Colonic mucosa (tissue), 4 donors: ENCODE results near the gene PLEKHH1. TPM values are rescaled to one million over a fixed set of nuclear protein-coding genes. Genes with fewer than 3 reads are reported as not detected.

Experiments
- DNase-seq: peaks from one replicate; pipeline ENCODE4 v3.0.0-alpha.2; 2020
- H3K27ac ChIP-seq: fragments of 200-600 bp; one replicate; pipeline ENCODE4 v1.8.0; 2021
- H3K27me3 ChIP-seq: fragments of 200-600 bp; one replicate; pipeline ENCODE4 v1.8.0; 2021
- H3K36me3 ChIP-seq: fragments of 200-600 bp; one replicate; pipeline ENCODE4 v1.8.0; 2021
- H3K4me1 ChIP-seq: fragments of 200-600 bp; one replicate; pipeline ENCODE4 v1.8.0; 2021; ENCODE audit warnings: mild to moderate bottlenecking
- H3K4me3 ChIP-seq: fragments of 200-600 bp; one replicate; pipeline ENCODE4 v1.8.0; 2021
- H3K9ac ChIP-seq, 2 donors: one replicate each; pipeline ENCODE4 v1.7.0; 2013; ENCODE audit warnings: control low read depth in 2 of 2, low read depth in 2 of 2, low read length in 2 of 2
- H3K9me3 ChIP-seq: fragments of 200-600 bp; one replicate; pipeline ENCODE4 v1.8.0; 2021
- intact Hi-C: fragments of 100-400 bp; cut with DNase I; formaldehyde crosslinking; loops from one replicate; pipeline ENCODE4 v1.14.1; 2022
- total RNA-seq, 2 donors: library from RNA; stranded (reverse); fragmentation: NEBNext Ultra II Directional in 1 of 2; extraction: Animal tissue kit (Norgen Biotek cat#: 25700) in 1 of 2; gene quantifications; one replicate each; pipeline ENCODE4 v1.2.1, GENCODE V29; 2021
- TF ChIP-seq, protein P1 (sequence below): fragments of 200-600 bp; IDR thresholded peaks from one replicate; pipeline ENCODE4 v1.8.0; 2022; ENCODE audit warnings: antibody characterized with exemption, mild to moderate bottlenecking
- donor health status: healthy.
- donor health status: DM: no; HTN: no; CAD: no.
- donor health status: DM: no; HTN: no; CAD: no.

The PLEKHH1 gene
- total RNA-seq, 2 donors from 2014 or later: 47.1 to 63.1 TPM

DNA sequence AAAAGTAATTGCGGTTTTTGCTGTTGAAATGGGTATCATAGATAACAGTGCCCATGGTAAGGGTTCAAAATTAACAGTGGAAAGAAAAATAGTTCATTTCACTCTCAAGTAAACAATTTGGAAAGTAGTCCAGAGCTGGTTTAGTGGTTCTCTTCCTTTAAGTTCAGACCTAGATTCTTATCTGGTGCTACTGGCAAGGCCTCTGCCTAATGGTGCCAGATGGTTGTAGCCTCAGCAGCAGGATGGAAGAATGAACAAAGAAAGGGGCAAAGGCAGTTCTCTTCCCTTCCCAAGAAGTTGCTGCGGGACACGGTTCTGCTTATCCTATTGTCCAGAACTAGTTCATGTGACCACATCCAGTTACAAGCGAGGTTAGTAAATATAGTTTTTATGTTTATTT lies 97.1 kb downstream of the PLEKHH1 start:
- Histone ChIP-seq H3K4me3 (no peak overlapping the region), H3K27ac (no peak overlapping the region), H3K9ac (no peak overlapping the region), H3K9me3 (no peaks in the 10 kb centered on the region), H3K27me3 (no peaks in the 10 kb centered on the region), H3K36me3 (no peaks in the 10 kb centered on the region), H3K4me1 (no peaks in the 10 kb centered on the region)
- no peak for DNase-seq
- intact Hi-C loops: no loop called here
- TF ChIP-seq, protein P1, sequence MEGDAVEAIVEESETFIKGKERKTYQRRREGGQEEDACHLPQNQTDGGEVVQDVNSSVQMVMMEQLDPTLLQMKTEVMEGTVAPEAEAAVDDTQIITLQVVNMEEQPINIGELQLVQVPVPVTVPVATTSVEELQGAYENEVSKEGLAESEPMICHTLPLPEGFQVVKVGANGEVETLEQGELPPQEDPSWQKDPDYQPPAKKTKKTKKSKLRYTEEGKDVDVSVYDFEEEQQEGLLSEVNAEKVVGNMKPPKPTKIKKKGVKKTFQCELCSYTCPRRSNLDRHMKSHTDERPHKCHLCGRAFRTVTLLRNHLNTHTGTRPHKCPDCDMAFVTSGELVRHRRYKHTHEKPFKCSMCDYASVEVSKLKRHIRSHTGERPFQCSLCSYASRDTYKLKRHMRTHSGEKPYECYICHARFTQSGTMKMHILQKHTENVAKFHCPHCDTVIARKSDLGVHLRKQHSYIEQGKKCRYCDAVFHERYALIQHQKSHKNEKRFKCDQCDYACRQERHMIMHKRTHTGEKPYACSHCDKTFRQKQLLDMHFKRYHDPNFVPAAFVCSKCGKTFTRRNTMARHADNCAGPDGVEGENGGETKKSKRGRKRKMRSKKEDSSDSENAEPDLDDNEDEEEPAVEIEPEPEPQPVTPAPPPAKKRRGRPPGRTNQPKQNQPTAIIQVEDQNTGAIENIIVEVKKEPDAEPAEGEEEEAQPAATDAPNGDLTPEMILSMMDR: no peak

DNA sequence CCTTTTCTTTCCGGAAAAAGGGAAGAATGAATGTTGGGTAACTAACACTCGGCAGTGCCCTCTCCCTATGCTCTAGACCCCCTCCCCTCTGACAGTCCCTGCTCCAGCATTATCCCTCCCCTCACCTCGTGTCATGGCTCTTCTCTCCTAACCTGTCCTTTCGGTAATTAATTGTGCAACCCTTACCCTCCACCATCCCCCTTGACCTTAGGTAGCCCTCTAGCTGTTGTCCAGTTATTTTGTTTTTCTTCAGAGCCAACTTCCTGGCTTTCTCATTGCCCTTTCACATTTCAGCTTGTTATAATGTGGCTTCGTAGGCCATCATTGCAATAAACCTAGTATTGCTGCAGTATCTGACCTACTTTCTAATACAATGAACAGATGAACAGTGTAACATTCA lies 97.8 kb downstream of the PLEKHH1 start:
- Histone ChIP-seq H3K4me1 (no peaks in the 10 kb centered on the region), H3K9me3 (no peaks in the 10 kb centered on the region), H3K36me3 (no peaks in the 10 kb centered on the region), H3K4me3 (no peak overlapping the region), H3K27ac (no peak overlapping the region), H3K27me3 (no peaks in the 10 kb centered on the region), H3K9ac (no peak overlapping the region)
- intact Hi-C loops: no loop called here
- TF ChIP-seq, protein P1: no peak
- no peak for DNase-seq

GRCh38 chr14:67633451-67634147 lies 100.5 kb downstream of the PLEKHH1 start:
- intact Hi-C loops: no loop called here
- Histone ChIP-seq H3K4me3 (no peak overlapping the region), H3K27ac (no peak overlapping the region), H3K9ac (no peak overlapping the region), H3K9me3 (no peaks in the 10 kb centered on the region), H3K4me1 (no peaks in the 10 kb centered on the region), H3K36me3 (no peaks in the 10 kb centered on the region), H3K27me3 (no peaks in the 10 kb centered on the region)
- no peak for DNase-seq
- TF ChIP-seq, protein P1: no peak

- no peaks in the 10 kb centered on the region for H3K27me3 ChIP-seq
- TF ChIP-seq, protein P1: no peak
- no peaks in the 10 kb centered on the region for H3K36me3 ChIP-seq
- H3K4me1 ChIP-seq: no peaks in the 10 kb centered on the region
- no peak overlapping the region for H3K4me3 ChIP-seq
- no peak overlapping the region for H3K27ac ChIP-seq
- intact Hi-C loops: no loop called here
- no peak overlapping the region for H3K9ac ChIP-seq
- DNase-seq: no peak
- no peaks in the 10 kb centered on the region for H3K9me3 ChIP-seq
Observed at GRCh38 chr14:67636361-67636919, 103.3 kb downstream of the PLEKHH1 start.

DNA sequence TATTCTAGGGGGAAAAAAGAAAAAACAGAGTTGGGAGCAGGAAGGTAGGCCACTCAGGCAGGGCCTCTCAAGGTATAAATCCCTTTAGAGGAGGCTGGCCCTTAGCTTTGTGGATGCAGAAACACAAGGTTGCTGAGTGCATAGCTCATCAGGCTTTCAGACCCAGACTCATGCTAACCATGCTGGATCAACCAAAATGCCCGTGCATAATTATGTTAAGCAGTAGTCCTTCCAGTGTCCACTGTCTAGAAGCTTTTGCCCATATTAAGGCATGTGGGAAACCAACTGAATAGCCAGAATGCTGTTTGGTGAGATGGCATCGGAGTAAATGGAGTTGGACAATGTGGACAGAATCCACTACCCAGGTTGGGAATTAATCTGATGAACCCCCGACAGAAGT lies 105.6 kb downstream of the PLEKHH1 start:
- DNase-seq: no peak
- H3K4me3 ChIP-seq: no peak overlapping the region
- H3K9me3 ChIP-seq: no peaks in the 10 kb centered on the region
- no peak overlapping the region for H3K9ac ChIP-seq
- H3K27ac ChIP-seq: no peak overlapping the region
- intact Hi-C loops: no loop called here
- no peaks in the 10 kb centered on the region for H3K27me3 ChIP-seq
- no peaks in the 10 kb centered on the region for H3K4me1 ChIP-seq
- H3K36me3 ChIP-seq: no peaks in the 10 kb centered on the region
- TF ChIP-seq, protein P1: no peak

Other genes with a start within 250 kb of the PLEKHH1 start
- gene ATP6V1D, start 173.5 kb upstream of the PLEKHH1 start, total RNA-seq: 100 to 1,000 TPM in 1 of 2 donors, 10 to 100 TPM in 1; 75.8 to 106 TPM
- 100 to 1,000 TPM in 1 of 2 donors, 10 to 100 TPM in 1; 73.7 to 130 TPM for gene EIF2S1, start 173.0 kb upstream of the PLEKHH1 start, total RNA-seq
- 10 to 100 TPM; 71.6 to 84.0 TPM for gene PLEK2, start 121.1 kb upstream of the PLEKHH1 start, total RNA-seq
- gene TMEM229B, start 44.6 kb upstream of the PLEKHH1 start, total RNA-seq: 10 to 100 TPM in 1 of 2 donors, 1 to 10 TPM in 1; 6.9 to 11.3 TPM
- gene PIGH, start 67.0 kb downstream of the PLEKHH1 start, total RNA-seq: 10 to 100 TPM; 16.3 to 17.1 TPM
- 10 to 100 TPM in 1 of 2 donors, 1 to 10 TPM in 1; 4.7 to 11.5 TPM for gene ARG2, start 86.6 kb downstream of the PLEKHH1 start, total RNA-seq
- 100 to 1,000 TPM; 116 to 121 TPM for gene VTI1B, start 141.3 kb downstream of the PLEKHH1 start, total RNA-seq
- 10 to 100 TPM; 60.0 to 81.7 TPM for gene RDH11, start 162.5 kb downstream of the PLEKHH1 start, total RNA-seq
- gene RDH12, start 168.6 kb downstream of the PLEKHH1 start, total RNA-seq: not detected